A172 (cell line): Measurements from ENCODE around the gene TMEM18. TPM values are rescaled to one million over a fixed set of nuclear protein-coding genes. Genes with fewer than 3 reads are reported as not detected.

ENCODE experiments used
- DNase-seq: peaks from one replicate; pipeline ENCODE4 v3.0.0-alpha.2; 2015; ENCODE audit warnings: low spot score
- total RNA-seq: library from RNA; depleted of rRNA; stranded (reverse); fragments of >200 nt; shearing (Covaris generic); gene quantifications from 2 replicates; pipeline ENCODE4 v1.2.3, GENCODE V29; 2014

Gene TMEM18
- total RNA-seq, 1 experiment from 2014 or later = 75.0 TPM

- no peak for DNase-seq
Observed at GRCh38 chr2:634636-635388, 42.4 kb downstream of the TMEM18 start.

GRCh38 chr2:634041-634440, 43.2 kb downstream of the TMEM18 start:
- no peak for DNase-seq

GRCh38 chr2:633371-633770, 43.8 kb downstream of the TMEM18 start:
- DNase-seq = no peak

- DNase-seq = no peak
Observed at GRCh38 chr2:632471-632870, 44.7 kb downstream of the TMEM18 start.

- DNase-seq = no peak
Observed at GRCh38 chr2:631741-632140, 45.5 kb downstream of the TMEM18 start.

GRCh38 chr2:630451-631320, 46.5 kb downstream of the TMEM18 start:
- no peak for DNase-seq

- DNase-seq = no peak
Observed at GRCh38 chr2:629961-630360, 47.2 kb downstream of the TMEM18 start.

GRCh38 chr2:628651-629050, 48.6 kb downstream of the TMEM18 start:
- DNase-seq = no peak

- DNase-seq = no peak
Observed at GRCh38 chr2:627926-628560, 49.2 kb downstream of the TMEM18 start.

GRCh38 chr2:627340-627709, 49.9 kb downstream of the TMEM18 start:
- DNase-seq = no peak

GRCh38 chr2:626491-627339, 50.5 kb downstream of the TMEM18 start:
- no peak for DNase-seq

GRCh38 chr2:625415-626333, 51.5 kb downstream of the TMEM18 start:
- no peak for DNase-seq

- no peak for DNase-seq
Observed at GRCh38 chr2:624551-625347, 52.5 kb downstream of the TMEM18 start.

GRCh38 chr2:624096-624495, 53.1 kb downstream of the TMEM18 start:
- DNase-seq = no peak

- no peak for DNase-seq
Observed at GRCh38 chr2:623130-623922, 53.9 kb downstream of the TMEM18 start.

- no peak for DNase-seq
Observed at GRCh38 chr2:622357-622756, 54.8 kb downstream of the TMEM18 start.

GRCh38 chr2:621303-622099, 55.7 kb downstream of the TMEM18 start:
- DNase-seq = no peak
